Heart right ventricle (tissue), 16 donors: Measurements from ENCODE around the gene CBARP. TPM values are rescaled to one million over a fixed set of nuclear protein-coding genes. Genes with fewer than 3 reads are reported as not detected.

Experiments used
- ATAC-seq, 8 donors: fragments of 200-7000 bp; cut with Tn5 transposase; one replicate each; pipeline ENCODE4 v1.9.1; 2020; ENCODE audit warnings: mild to moderate bottlenecking in 8 of 8, moderate library complexity in 8 of 8, moderate number of reproducible peaks in 1 of 8
- DNase-seq, 2 donors: peaks; one replicate each; pipeline ENCODE4 v3.0.0-alpha.2; 2020
- H3K27ac ChIP-seq, 10 donors: fragments of 200-600 bp; sonication (generic) in 2 of 10; one replicate each; pipeline versions ENCODE4 v1.5.0 to v1.8.0; 2020 to 2022; ENCODE audit warnings: mild to moderate bottlenecking in 3 of 10
- H3K27me3 ChIP-seq, 7 donors: fragments of 200-600 bp; one replicate each; pipeline ENCODE4 v1.8.0; 2021 to 2022; ENCODE audit warnings: mild to moderate bottlenecking in 2 of 7
- H3K36me3 ChIP-seq, 9 donors: fragments of 200-600 bp; sonication (generic) in 1 of 9; one replicate each; pipeline versions ENCODE4 v1.5.0 to v1.8.0; 2020 to 2022; ENCODE audit warnings: mild to moderate bottlenecking in 2 of 9
- H3K4me1 ChIP-seq, 9 donors: fragments of 200-600 bp; sonication (generic) in 1 of 9; one replicate each; pipeline versions ENCODE4 v1.5.0 to v1.8.0; 2020 to 2022; ENCODE audit warnings: mild to moderate bottlenecking in 4 of 9
- H3K4me3 ChIP-seq, 10 donors: fragments of 200-600 bp; sonication (generic) in 2 of 10; one replicate each; pipeline versions ENCODE4 v1.5.0 to v1.8.0; 2020 to 2022; ENCODE audit warnings: mild to moderate bottlenecking in 7 of 10, moderate library complexity in 2 of 10
- H3K9me3 ChIP-seq, 11 donors: fragments of 200-600 bp in 10 of 11; sonication (generic) in 2 of 11; one replicate each; pipeline versions ENCODE4 v1.5.0 to v1.8.0; 2013 to 2022; ENCODE audit warnings: mild to moderate bottlenecking in 2 of 11, control low read depth in 1 of 11, moderate library complexity in 1 of 11
- WGBS, 2 donors: extraction: QIAGEN DNeasy Blood & Tissue Kit; methylation state at CpG; one replicate each; pipeline ENCODE4 v1.1.7; 2013; ENCODE audit warnings: inconsistent platforms in 1 of 2; 5-methylcytosine and 5-hydroxymethylcytosine counted together
- intact Hi-C, 10 donors: fragments of 100-400 bp; cut with DNase I; formaldehyde crosslinking; loops; one replicate each; pipeline versions ENCODE4 v1.11.1 to v1.14.2; 2022
- polyA plus RNA-seq, 2 donors: library from polyadenylated mRNA; stranded (reverse); fragments of 200-250 nt; gene quantifications; one replicate each; pipeline ENCODE4 v1.2.3, GENCODE V29; 2013
- total RNA-seq, 10 donors: library from RNA; stranded (reverse); fragmentation: NEBNext Ultra II Directional in 3 of 10; extraction: Animal tissue kit (Norgen Biotek cat#: 25700) in 3 of 10; gene quantifications; one replicate each; pipeline versions ENCODE4 v1.2.1 to v1.2.4, GENCODE V29; 2021 to 2023
- TF ChIP-seq, protein P1 (sequence below), 9 donors: fragments of 200-600 bp; sonication (generic) in 2 of 9; IDR thresholded peaks; one replicate each; pipeline versions ENCODE4 v1.5.0 to v1.8.0; 2021 to 2022; ENCODE audit warnings: antibody characterized with exemption in 9 of 9, mild to moderate bottlenecking in 5 of 9, moderate library complexity in 1 of 9
- donor health status: Arrhythmogenic right ventricular cardiomyopathy.
- donor health status: ischemic (EF 13 %, LVEDD 7.1; RV severe dilation, severe dysfunction).
- donor health status: healthy with polysubstance abuse.
- donor health status: DM: no; HTN: yes; CAD: no.
- donor health status: DM: no; HTN: no; CAD: no.
- donor health status: ischemic (EF 25% LVEDD 6.9; RV normal size, moderate dysfunction).
- donor health status: ischemic (EF 25% LVEDD 5.7; RV mildly dilated, moderate dysfunction).
- donor health status: healthy.
- donor health status: DM: yes; HTN: yes; CAD: no.
- donor health status: Ischemic cardiomyopathy.
- donor health status: ischemic (EF 35%, LVEDD 5.7; RV mildly dilated, moderate dysfunction).
- donor health status: nonischemic (EF 11% LVEDD 7.7; RV severe dilation, severe dysfunction).
- donor health status: DM: yes; HTN: yes; CAD: no.
- donor health status: PGD.
- donor health status: ischemic (EF 29% LVEDD 5.4; RV normal size, mild dysfunction).
- donor health status: nonischemic (EF 23%, LVEDD 6.1; RV moderate dilation, normal function).

The CBARP gene
- total and polyA plus RNA-seq, 12 donors = 0.73 to 2.2 (median 1.3) TPM

DNA sequence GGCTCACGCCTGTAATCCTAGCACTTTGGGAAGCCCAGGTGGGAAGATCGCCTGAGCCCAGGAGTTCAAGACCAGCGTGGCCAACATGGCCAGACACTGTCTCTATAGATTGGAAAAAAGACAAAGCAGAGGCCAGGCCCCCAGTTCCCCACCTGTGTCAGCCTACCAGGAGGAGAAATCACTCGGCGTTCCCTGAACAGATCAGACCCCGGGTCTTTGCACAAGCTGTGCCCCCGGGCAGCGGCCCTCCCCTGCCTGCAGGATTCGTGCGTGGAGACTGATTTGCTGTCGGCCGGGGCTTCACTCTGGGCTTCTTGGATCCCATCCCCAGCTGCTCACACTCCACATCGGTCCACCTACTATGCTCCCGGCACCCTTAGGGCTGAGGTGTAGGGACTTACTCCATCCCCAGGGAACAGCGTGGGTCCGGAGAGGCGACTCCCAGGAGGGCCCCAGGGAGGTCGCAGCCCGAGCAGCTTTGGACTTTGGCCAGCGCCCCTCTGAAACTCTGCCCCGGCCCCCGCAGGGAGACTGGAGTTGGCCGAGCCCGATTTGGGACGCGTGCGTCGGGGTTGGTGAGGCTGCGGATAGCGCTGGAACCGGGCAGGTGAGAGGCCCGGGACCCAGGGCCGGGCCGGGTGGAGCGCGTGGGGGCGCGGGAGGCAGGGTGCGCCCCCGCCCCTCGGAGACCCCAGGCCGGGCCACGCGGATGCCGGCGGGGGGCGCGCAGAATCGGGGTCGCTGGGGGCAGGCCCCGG is 47.4 kb upstream of the CBARP start:
- TF ChIP-seq, protein P1, sequence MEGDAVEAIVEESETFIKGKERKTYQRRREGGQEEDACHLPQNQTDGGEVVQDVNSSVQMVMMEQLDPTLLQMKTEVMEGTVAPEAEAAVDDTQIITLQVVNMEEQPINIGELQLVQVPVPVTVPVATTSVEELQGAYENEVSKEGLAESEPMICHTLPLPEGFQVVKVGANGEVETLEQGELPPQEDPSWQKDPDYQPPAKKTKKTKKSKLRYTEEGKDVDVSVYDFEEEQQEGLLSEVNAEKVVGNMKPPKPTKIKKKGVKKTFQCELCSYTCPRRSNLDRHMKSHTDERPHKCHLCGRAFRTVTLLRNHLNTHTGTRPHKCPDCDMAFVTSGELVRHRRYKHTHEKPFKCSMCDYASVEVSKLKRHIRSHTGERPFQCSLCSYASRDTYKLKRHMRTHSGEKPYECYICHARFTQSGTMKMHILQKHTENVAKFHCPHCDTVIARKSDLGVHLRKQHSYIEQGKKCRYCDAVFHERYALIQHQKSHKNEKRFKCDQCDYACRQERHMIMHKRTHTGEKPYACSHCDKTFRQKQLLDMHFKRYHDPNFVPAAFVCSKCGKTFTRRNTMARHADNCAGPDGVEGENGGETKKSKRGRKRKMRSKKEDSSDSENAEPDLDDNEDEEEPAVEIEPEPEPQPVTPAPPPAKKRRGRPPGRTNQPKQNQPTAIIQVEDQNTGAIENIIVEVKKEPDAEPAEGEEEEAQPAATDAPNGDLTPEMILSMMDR (IDR thresholded peaks at IDR 0.05) = no peak
- ATAC-seq = no peak
- H3K27ac ChIP-seq = no peak overlapping the region
- intact Hi-C loops = loop anchor here in 7 of 10 donors (5.0 to 10.0 kb wide), 6 partner anchors 70 to 112 kb away; a partner anchor contains a TSS
- H3K27me3 ChIP-seq = peaks cover 22 to 69% (median 67%) of the 10 kb centered on the region in 7 donors
- 20 to 21% methylated on average over 42 to 51 of the region's 51 CpGs for WGBS, 2 donors
- no peak for DNase-seq
- peaks cover 0 to under 1% (median 0%) of the 10 kb centered on the region in 9 donors for H3K36me3 ChIP-seq
- H3K9me3 ChIP-seq = no peaks in the 10 kb centered on the region
- peaks cover 0 to 17% (median 3%) of the 10 kb centered on the region in 9 donors for H3K4me1 ChIP-seq
- no peak overlapping the region for H3K4me3 ChIP-seq

DNA sequence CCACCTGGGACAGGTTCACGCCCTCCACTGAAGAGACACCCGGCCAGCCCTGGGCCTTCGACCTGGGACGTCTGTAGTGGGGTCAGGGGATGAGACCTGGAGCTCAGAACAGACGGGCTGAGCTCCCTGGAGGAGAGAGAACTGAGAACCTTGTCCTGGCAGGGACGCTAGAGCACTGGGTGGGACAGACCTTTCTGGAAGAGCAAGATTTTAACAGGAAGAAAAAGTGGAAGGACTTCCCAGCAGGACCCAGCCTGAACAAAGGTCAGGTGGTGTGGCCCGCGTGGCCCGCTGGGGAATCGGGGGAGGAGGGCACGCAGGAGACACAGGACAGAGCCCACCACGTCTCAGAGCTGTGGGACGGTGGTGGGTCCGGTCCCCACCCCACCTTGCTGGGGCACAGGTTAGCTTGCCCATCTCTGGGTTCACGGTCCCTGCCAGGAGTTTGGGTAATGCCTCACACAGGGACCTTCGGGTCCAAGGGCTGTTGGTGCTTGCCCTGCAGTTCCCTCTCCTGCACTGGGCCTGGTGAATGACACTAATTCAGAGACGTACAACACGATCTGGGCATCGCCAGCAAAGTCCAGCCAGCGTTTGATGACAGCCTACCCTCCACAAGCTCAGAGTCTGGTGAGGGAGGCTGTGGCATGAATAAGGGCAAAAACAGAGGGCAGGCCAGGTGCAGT is 46.6 kb upstream of the CBARP start:
- TF ChIP-seq, protein P1 (IDR thresholded peaks at IDR 0.05) = no peak
- ATAC-seq (no peak), DNase-seq (no peak)
- Histone ChIP-seq H3K27me3 (peaks cover 22 to 63% (median 60%) of the 10 kb centered on the region in 7 donors), H3K4me3 (no peak overlapping the region), H3K9me3 (no peaks in the 10 kb centered on the region), H3K27ac (no peak overlapping the region), H3K4me1 (peaks cover 0 to 21% (median 8%) of the 10 kb centered on the region in 9 donors), H3K36me3 (peaks cover 0 to 6% (median 0%) of the 10 kb centered on the region in 9 donors)
- 77 to 79% methylated on average over 20 of the region's 20 CpGs for WGBS, 2 donors
- intact Hi-C loops = loop anchor here in 6 of 10 donors (5.0 to 10.0 kb wide), 5 partner anchors 70 to 113 kb away; a partner anchor contains a TSS

DNA sequence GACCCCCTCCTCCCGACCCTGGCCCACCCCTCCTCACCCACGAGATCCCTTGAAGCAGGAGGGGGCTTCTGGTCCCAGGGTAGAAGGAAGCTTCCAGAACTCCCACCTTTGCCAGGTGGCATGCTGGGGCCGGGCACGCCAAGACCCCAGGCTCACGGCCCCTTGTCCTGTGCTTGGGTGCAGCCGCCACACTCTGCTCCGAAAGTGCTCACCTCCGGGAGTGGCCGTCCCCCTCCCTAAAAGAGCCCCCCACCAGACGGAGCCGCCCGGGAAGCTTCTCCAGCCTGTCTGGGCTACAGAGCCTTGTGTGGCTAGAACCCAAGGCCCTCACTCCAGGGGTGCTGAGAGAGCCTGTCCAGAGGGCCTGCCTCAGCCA is 46.1 kb upstream of the CBARP start:
- DNase-seq (no peak), ATAC-seq (no peak)
- intact Hi-C loops = loop anchor here in 6 of 10 donors (5.0 to 10.0 kb wide), 5 partner anchors 71 to 113 kb away; a partner anchor contains a TSS
- Histone ChIP-seq H3K9me3 (no peaks in the 10 kb centered on the region), H3K36me3 (peaks cover 0 to 12% (median 5%) of the 10 kb centered on the region in 9 donors), H3K27me3 (peaks cover 22 to 58% (median 55%) of the 10 kb centered on the region in 7 donors), H3K27ac (no peak overlapping the region), H3K4me1 (peaks cover 0 to 21% (median 9%) of the 10 kb centered on the region in 9 donors), H3K4me3 (no peak overlapping the region)
- TF ChIP-seq, protein P1 (IDR thresholded peaks at IDR 0.05) = no peak
- 80 to 85% methylated on average over 12 of the region's 12 CpGs for WGBS, 2 donors

DNA sequence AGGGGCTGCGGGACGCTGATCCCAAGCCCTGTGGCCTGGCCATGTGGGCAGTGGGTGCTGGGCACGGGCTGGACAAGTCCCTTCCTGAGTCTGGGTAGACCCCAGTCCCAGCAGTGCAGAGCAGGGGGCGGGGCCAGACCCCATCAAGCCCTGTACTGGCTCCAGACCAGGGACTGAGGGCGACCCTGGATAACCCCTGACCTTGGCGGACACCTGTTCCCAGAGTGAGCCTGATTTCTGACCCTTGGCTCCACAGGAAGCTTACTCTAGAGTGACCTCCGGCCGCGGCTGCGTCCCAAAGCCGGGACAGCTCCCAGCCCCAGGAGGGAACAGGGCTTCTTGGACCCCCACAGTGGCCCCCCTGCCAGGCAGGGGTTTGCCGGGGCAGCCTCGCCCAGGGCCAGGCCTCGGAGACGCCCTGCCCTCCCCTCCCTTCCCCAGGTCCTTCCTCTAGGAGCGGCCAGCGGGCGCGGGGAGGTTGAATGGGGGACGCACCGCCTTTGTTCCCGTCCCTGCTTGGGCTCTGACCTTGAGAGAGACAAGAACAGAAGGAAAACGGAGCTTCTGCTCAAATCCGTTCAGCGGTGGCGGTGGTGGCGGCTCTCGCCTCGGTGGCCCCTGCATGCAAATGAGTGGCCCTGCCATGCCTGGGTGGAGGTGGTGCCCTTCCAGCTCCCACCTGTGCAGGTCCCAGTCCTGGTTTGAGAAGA is 45.6 kb upstream of the CBARP start:
- Histone ChIP-seq H3K36me3 (peaks cover 0 to 16% (median 8%) of the 10 kb centered on the region in 9 donors), H3K4me1 (peaks cover 0 to 21% (median 9%) of the 10 kb centered on the region in 9 donors), H3K27me3 (peaks cover 18 to 52% (median 50%) of the 10 kb centered on the region in 7 donors), H3K4me3 (no peak overlapping the region), H3K9me3 (no peaks in the 10 kb centered on the region), H3K27ac (no peak overlapping the region)
- 56 to 58% methylated on average over 29 of the region's 29 CpGs for WGBS, 2 donors
- intact Hi-C loops = loop anchor here in 6 of 10 donors (5.0 to 10.0 kb wide), 5 partner anchors 71 to 114 kb away; a partner anchor contains a TSS
- no peak for ATAC-seq
- TF ChIP-seq, protein P1 (IDR thresholded peaks at IDR 0.05) = no peak
- DNase-seq = no peak
